ENCODE measurements around the gene COX5B. TPM values are rescaled to one million over a fixed set of nuclear protein-coding genes. Genes with fewer than 3 reads are reported as not detected.
"Not testable (repeated sequence)": the region's sequence is repeated elsewhere in the genome, so short reads cannot be mapped to it uniquely, and the experiment has no call there.

The COX5B gene
- total RNA-seq, 4 donors from 2014 or later = 206 to 427 (median 359) TPM

DNA sequence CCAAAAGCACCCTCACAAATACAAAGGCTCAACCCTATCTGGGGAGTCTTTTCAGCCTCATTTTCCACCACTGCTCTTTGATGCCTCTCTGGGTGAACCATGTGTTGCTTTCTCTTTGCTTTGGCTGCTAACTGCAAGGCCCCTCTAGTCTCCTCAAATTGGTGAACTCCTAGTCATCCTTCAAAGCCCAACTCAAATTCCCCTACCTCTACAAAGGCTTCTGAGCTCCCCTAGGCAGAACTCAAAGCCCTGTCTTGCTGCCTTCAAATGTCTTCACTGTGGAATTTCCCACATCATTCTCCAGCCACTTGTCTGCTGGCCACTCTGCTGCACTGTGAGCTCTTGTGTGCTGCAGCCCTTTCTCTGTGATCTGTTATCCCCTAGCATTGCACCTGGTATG lies 22.9 kb upstream of the COX5B start:
- intact Hi-C loops (cut with DNase I; ENCODE audit: low total_unique reads); DNase-seq (ENCODE audit: low spot score in 2 of 2); H3K4me3 ChIP-seq (ENCODE audit: low read depth, poor library complexity, severe bottlenecking): not testable (repeated sequence)

GRCh38 chr2:97625354-97626048 lies 20.4 kb upstream of the COX5B start:
- H3K4me3 ChIP-seq (ENCODE audit: low read depth, poor library complexity, severe bottlenecking); DNase-seq (ENCODE audit: low spot score in 2 of 2); intact Hi-C loops (cut with DNase I; ENCODE audit: low total_unique reads): not testable (repeated sequence)
- 17 to 38% methylated on average over 2 of the region's 8 CpGs for WGBS, 2 donors

DNA sequence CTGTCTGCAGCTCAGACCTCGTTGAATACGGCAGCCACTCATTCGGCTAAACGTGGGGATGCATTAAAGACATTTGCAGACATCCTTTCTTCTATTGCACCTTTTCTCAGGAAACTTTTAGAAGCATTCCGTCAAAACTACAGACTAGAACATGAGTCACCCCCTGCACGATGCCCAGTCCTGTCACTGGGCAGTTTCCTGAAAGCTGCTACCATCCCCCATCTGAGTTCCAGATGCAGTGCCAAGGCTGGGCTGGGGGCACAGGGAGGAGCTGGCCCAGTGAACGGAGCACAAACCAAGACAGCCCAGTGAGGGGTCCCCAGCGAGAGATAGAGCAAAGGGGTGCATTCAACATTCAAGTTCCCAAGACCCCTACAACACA lies 19.8 kb upstream of the COX5B start:
- H3K4me3 ChIP-seq (ENCODE audit: low read depth, poor library complexity, severe bottlenecking); intact Hi-C loops (cut with DNase I; ENCODE audit: low total_unique reads); DNase-seq (ENCODE audit: low spot score in 2 of 2): not testable (repeated sequence)
- 78 to 91% methylated on average over 8 of the region's 8 CpGs for WGBS, 2 donors

DNA sequence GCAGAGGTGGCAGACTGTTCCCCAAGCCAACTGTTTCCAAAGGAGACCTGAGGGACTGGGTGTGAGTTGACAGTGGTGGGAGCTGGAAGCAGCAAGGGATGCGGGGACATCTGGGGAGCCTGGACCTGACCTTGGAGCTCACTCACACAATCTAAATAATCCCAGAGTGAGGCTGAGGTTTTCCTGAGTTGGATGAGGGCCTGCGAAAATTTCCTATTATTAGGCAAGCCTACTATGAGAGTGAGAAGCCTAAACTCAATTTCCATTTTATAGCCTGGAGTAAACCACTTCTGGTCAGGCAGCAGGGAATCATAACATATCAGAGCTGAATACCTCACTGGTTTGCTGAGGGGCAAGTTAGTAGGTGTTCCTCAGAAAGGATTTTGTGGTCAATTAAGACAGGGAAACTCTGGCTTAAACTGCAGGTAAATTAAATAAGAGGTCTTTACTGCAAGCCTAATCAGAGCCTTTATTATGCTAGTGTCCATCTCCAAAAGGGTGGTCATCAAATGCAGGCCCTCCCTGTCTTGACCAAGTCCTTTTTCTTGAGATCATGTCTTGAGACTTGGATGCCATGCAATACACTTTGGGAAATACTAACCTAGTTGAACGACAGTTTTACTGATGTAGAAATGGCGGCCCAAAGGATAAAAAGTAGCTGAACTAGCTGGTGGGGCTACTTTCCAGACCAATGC lies 1.7 kb upstream of the COX5B start:
- intact Hi-C loops (cut with DNase I; ENCODE audit: low total_unique reads) = no loop called here
- 94 to 96% methylated on average over 4 of the region's 4 CpGs for WGBS, 2 donors
- TF ChIP-seq POLR2A (IDR thresholded peaks at IDR 0.05) (no peak), CTCF (IDR thresholded peaks at IDR 0.05) (no peak)

DNA sequence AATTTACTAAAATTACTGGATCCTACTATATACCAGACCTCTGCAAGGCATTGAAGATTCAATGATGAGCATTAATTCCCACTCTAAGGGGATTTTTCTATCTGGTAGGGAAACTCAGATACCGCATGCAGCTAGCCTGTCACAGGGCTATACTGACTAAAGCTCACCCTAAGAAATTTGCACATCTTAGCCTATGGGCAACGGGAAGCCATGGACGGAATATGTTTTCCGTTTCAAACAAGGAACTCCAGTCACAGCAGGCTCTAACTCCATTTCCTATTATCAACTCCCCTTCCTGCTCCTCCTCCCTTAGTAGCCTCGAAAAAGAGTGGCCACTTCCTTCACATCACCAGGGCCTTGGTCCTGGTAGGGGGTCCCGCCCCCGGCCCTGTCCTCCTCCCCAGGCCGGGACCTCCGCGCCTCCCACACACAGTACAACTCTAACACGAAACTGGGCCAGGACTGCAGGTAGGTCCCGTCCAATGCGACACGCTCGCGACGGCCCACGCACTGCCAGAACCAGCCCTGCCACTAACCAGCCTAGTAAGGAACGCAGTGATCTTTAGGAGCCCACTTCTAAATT lies 659 bp upstream of the COX5B start:
- intact Hi-C loops (cut with DNase I; ENCODE audit: low total_unique reads) = no loop called here
- DNase-seq (ENCODE audit: low spot score in 2 of 2) = no peak
- peak overlapping the region; percentile 14 for H3K4me3 ChIP-seq (ENCODE audit: low read depth, poor library complexity, severe bottlenecking)
- WGBS, 2 donors = 7 to 9% methylated on average over 18 to 19 of the region's 19 CpGs
- TF ChIP-seq POLR2A (IDR thresholded peaks at IDR 0.05) (no peak), CTCF (IDR thresholded peaks at IDR 0.05) (no peak)

More for the DNA sequence above, 1.7 kb upstream of the COX5B start:
- H3K4me3 ChIP-seq (ENCODE audit: low read depth, poor library complexity, severe bottlenecking) = no peak overlapping the region
- no peak for DNase-seq (ENCODE audit: low spot score in 2 of 2)

- no peak for TF ChIP-seq CTCF (IDR thresholded peaks at IDR 0.05)
- no peak for TF ChIP-seq POLR2A (IDR thresholded peaks at IDR 0.05)
- 89 to 90% methylated on average over 4 of the region's 4 CpGs for WGBS, 2 donors
- no peak for DNase-seq (ENCODE audit: low spot score in 2 of 2)
- no peak overlapping the region for H3K4me3 ChIP-seq (ENCODE audit: low read depth, poor library complexity, severe bottlenecking)
- intact Hi-C loops (cut with DNase I; ENCODE audit: low total_unique reads) = no loop called here
Observed at GRCh38 chr2:97646977-97647376, 1.1 kb downstream of the COX5B start.

DNA sequence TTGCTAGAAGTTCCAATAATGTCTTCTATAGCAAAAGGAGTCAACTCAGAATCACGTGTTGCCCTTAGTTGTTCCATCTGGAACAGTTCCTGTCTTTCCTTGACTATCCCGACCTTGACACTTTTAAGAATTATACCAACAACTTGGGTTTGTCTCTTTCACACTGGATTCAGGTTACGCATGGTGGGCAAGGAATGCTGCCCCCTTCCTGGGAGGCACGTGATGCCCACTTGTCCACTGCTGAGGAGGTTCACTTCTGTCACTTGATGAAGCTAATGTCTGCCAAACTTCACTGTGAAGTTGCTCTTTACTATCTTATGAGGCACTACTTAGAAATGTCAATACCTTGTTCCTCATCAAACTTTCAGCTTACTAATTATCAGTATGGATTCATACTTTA lies 5.3 kb downstream of the COX5B start:
- no peak for TF ChIP-seq CTCF (IDR thresholded peaks at IDR 0.05)
- TF ChIP-seq POLR2A (IDR thresholded peaks at IDR 0.05) = no peak
- H3K4me3 ChIP-seq (ENCODE audit: low read depth, poor library complexity, severe bottlenecking) = no peak overlapping the region
- intact Hi-C loops (cut with DNase I; ENCODE audit: low total_unique reads) = no loop called here
- no peak for DNase-seq (ENCODE audit: low spot score in 2 of 2)
- 71 to 77% methylated on average over 4 of the region's 4 CpGs for WGBS, 2 donors

All from lower leg skin (tissue), 4 donors.